K562 (cell line): ENCODE results near the gene RGS9BP. TPM values are rescaled to one million over a fixed set of nuclear protein-coding genes. Genes with fewer than 3 reads are reported as not detected.

Experiments used
- BCL6 ChIP-seq: fragments of 250-450 bp; sonication (Bioruptor Pico); IDR thresholded peaks from 2 replicates; pipeline ENCODE4 v1.4.0; 2020
- CBX2 ChIP-seq: fragments of 200-600 bp; sonication (generic); IDR thresholded peaks from one replicate; pipeline ENCODE4 v1.6.1; 2012; ENCODE audit warnings: mild to moderate bottlenecking, low read length, inconsistent platforms; ENCODE audit not compliant: insufficient read depth, poor library complexity, severe bottlenecking
- ERF ChIP-seq: fragments of 450-650 bp; formaldehyde crosslinking; IDR thresholded peaks from 2 replicates; pipeline ENCODE4 v1.4.0; 2020; ENCODE audit warnings: mild to moderate bottlenecking, mixed read lengths
- HNRNPL ChIP-seq: fragments of 200-400 bp; formaldehyde crosslinking; IDR thresholded peaks from 2 replicates; pipeline ENCODE4 v1.6.1; 2017; ENCODE audit warnings: low read depth, mild to moderate bottlenecking, low read length
- KDM5B ChIP-seq: fragments of 200-600 bp; sonication (generic); IDR thresholded peaks from 2 replicates; pipeline ENCODE4 v1.6.1; 2012; ENCODE audit warnings: low read depth, mild to moderate bottlenecking, moderate library complexity, low read length, control low read depth, inconsistent platforms; ENCODE audit not compliant: insufficient replicate concordance
- LARP7 ChIP-seq: fragments of 450-650 bp; IDR thresholded peaks from 2 replicates; pipeline ENCODE4 v1.6.1; 2016
- MTA1 ChIP-seq: fragments of 450-650 bp; IDR thresholded peaks from 2 replicates; pipeline ENCODE4 v1.6.1; 2017; ENCODE audit warnings: borderline replicate concordance
- NFATC3 ChIP-seq: fragments of 450-650 bp; IDR thresholded peaks from 2 replicates; pipeline ENCODE4 v1.6.1; 2017; ENCODE audit warnings: mild to moderate bottlenecking
- NRF1 ChIP-seq, 2 experiments: fragments of 450-650 bp; IDR thresholded peaks in 1 of 2; conservative IDR thresholded peaks in 1 of 2; 2 replicates each; pipeline ENCODE4 v1.6.1; 2014; ENCODE audit warnings: mild to moderate bottlenecking in 2 of 2
- PHF20 ChIP-seq: fragments of 450-650 bp; IDR thresholded peaks from 2 replicates; pipeline ENCODE4 v1.6.1; 2018; ENCODE audit not compliant: partially characterized antibody
- RBM14 ChIP-seq: fragments of 200-400 bp; formaldehyde crosslinking; IDR thresholded peaks from 2 replicates; pipeline ENCODE4 v1.6.1; 2018; ENCODE audit warnings: low read depth, mild to moderate bottlenecking, low read length, moderate library complexity, borderline replicate concordance; ENCODE audit not compliant: insufficient read depth
- RBM22 ChIP-seq: fragments of 200-400 bp; formaldehyde crosslinking; IDR thresholded peaks from 2 replicates; pipeline ENCODE4 v1.6.1; 2018; ENCODE audit warnings: low read length, low read depth; ENCODE audit not compliant: poor library complexity, severe bottlenecking
- RNF2 ChIP-seq: sonication (generic); IDR thresholded peaks from 2 replicates; pipeline ENCODE4 v1.6.1; 2016
- TARDBP ChIP-seq: fragments of 450-650 bp; IDR thresholded peaks from 2 replicates; pipeline ENCODE4 v1.6.1; 2016
- ZBTB1 ChIP-seq: sonication (generic); formaldehyde crosslinking; IDR thresholded peaks from 2 replicates; pipeline ENCODE4 v1.8.1; 2023; ENCODE audit warnings: missing genetic modification reagents, low read depth, mild to moderate bottlenecking, borderline replicate concordance
- ZNF12 ChIP-seq: sonication (generic); formaldehyde crosslinking; IDR thresholded peaks from 2 replicates; pipeline ENCODE4 v1.4.0; 2020; ENCODE audit warnings: mild to moderate bottlenecking, missing genetic modification reagents
- ZNF175 ChIP-seq: fragments of 200-800 bp; sonication (Bioruptor generic); IDR thresholded peaks from 2 replicates; pipeline ENCODE4 v1.6.1; 2016; ENCODE audit warnings: low read depth, mild to moderate bottlenecking, missing genetic modification characterization, missing compliant biosample characterization
- ZNF217 ChIP-seq: sonication (generic); formaldehyde crosslinking; IDR thresholded peaks from 2 replicates; pipeline ENCODE4 v1.8.0; 2022; ENCODE audit warnings: mild to moderate bottlenecking, missing genetic modification reagents
- ZNF3 ChIP-seq: fragments of 250-450 bp; sonication (Bioruptor Pico); IDR thresholded peaks from 2 replicates; pipeline ENCODE4 v1.5.0; 2021; ENCODE audit warnings: mild to moderate bottlenecking, moderate library complexity
- ZNF589 ChIP-seq: fragments of 200-800 bp; sonication (Bioruptor generic); IDR thresholded peaks from 2 replicates; pipeline ENCODE4 v1.6.1; 2016; ENCODE audit warnings: low read depth, missing genetic modification characterization, missing compliant biosample characterization
- polyA plus RNA-seq, 8 experiments: library from polyadenylated mRNA; depleted of rRNA in 4 of 8; stranded (reverse) in 5 of 8; unstranded in 3 of 8; fragments of >200 nt; fragmentation: Nextera tagmentation in 2 of 8; fragmentation: Illumina TruSeq in 1 of 8; extraction: Ambion mirVana in 2 of 8; extraction: Trizol in 1 of 8; gene quantifications; 2 replicates each; pipeline versions ENCODE4 v1.2.1 to v1.2.3, GENCODE V29; 2011 to 2014; ENCODE audit warnings: inconsistent platforms in 1 of 8, missing spikeins in 1 of 8
- total RNA-seq, 7 experiments: library from RNA; depleted of rRNA in 6 of 7; stranded (reverse); fragments of >200 nt in 6 of 7; fragmentation: Illumina TruSeq in 2 of 7; extraction: Trizol in 2 of 7; gene quantifications; 2 replicates each; pipeline versions ENCODE4 v1.2.1 to v1.2.3, GENCODE V29; 2011 to 2021; ENCODE audit warnings: low replicate concordance in 1 of 7
- TF ChIP-seq, protein P1 (sequence below): fragments of 450-650 bp; IDR thresholded peaks from 2 replicates; pipeline ENCODE4 v1.6.1; 2017; ENCODE audit warnings: antibody characterized with exemption, mild to moderate bottlenecking
- TF ChIP-seq, protein P2 (sequence below), 3 experiments: fragments of 200-800 bp in 1 of 3; sonication (Bioruptor generic) in 1 of 3; sonication (generic) in 1 of 3; formaldehyde crosslinking in 1 of 3; IDR thresholded peaks; 2 replicates each; pipeline versions ENCODE4 v1.6.1 to v1.8.0; 2016 to 2022; ENCODE audit warnings: mild to moderate bottlenecking in 2 of 3, missing compliant biosample characterization in 2 of 3, missing genetic modification characterization in 2 of 3, missing genetic modification reagents in 1 of 3

The RGS9BP gene
- total and polyA plus RNA-seq, 9 of the 15 experiments (the other 6 are each of a cell fraction or from before 2014, with no cell fraction given), result 0.03 to 1.3 (median 0.49) TPM

DNA sequence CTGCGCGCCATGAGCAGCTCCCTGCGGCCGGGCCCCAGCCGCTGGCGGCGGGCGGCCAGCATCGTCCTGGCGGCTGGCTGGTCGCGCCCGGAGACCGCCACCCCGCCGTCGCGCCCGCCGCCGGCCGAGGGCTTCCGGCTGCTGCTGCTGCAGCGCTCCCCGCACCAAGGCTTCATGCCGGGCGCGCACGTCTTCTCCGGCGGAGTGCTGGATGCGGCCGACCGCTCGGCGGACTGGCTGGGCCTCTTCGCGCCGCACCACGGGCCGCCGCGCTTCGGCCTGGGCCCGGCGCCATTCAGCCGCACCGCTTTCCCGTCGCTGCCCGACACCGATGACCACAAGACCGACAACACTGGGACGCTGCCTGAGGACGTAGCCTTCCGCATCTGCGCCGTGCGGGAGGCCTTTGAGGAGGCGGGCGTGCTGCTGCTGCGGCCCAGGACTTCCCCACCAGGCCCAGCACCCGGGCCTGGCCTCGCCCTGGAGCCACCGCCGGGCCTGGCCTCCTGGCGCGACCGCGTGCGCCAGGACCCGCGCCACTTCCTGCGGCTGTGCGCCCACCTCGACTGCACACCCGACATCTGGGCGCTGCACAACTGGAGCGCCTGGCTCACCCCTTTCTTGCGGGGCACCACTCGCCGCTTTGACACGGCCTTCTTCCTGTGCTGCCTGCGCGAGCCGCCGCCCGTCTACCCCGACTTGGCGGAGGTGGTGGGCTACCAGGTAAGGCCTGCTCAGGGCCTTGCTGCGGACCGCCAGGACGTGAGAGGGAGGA, 16.5 kb downstream of the RGS9BP start (continued):
- peak; percentile 50 for TF ChIP-seq KDM5B
- TF ChIP-seq ZNF175 (CRISPR knock-in tag), result no peak
- TF ChIP-seq HNRNPL, result peak; percentile 50; the same call in 1 of the 2 replicates
- no peak for TF ChIP-seq CBX2
- TF ChIP-seq BCL6, result peak; percentile 17; the same call in 1 of the 2 replicates
- TF ChIP-seq PHF20, result peak; percentile 59
- TF ChIP-seq, protein P1, sequence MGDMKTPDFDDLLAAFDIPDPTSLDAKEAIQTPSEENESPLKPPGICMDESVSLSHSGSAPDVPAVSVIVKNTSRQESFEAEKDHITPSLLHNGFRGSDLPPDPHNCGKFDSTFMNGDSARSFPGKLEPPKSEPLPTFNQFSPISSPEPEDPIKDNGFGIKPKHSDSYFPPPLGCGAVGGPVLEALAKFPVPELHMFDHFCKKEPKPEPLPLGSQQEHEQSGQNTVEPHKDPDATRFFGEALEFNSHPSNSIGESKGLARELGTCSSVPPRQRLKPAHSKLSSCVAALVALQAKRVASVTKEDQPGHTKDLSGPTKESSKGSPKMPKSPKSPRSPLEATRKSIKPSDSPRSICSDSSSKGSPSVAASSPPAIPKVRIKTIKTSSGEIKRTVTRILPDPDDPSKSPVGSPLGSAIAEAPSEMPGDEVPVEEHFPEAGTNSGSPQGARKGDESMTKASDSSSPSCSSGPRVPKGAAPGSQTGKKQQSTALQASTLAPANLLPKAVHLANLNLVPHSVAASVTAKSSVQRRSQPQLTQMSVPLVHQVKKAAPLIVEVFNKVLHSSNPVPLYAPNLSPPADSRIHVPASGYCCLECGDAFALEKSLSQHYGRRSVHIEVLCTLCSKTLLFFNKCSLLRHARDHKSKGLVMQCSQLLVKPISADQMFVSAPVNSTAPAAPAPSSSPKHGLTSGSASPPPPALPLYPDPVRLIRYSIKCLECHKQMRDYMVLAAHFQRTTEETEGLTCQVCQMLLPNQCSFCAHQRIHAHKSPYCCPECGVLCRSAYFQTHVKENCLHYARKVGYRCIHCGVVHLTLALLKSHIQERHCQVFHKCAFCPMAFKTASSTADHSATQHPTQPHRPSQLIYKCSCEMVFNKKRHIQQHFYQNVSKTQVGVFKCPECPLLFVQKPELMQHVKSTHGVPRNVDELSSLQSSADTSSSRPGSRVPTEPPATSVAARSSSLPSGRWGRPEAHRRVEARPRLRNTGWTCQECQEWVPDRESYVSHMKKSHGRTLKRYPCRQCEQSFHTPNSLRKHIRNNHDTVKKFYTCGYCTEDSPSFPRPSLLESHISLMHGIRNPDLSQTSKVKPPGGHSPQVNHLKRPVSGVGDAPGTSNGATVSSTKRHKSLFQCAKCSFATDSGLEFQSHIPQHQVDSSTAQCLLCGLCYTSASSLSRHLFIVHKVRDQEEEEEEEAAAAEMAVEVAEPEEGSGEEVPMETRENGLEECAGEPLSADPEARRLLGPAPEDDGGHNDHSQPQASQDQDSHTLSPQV, result peak; percentile 89
- no peak for TF ChIP-seq ZNF3
- TF ChIP-seq, protein P2, sequence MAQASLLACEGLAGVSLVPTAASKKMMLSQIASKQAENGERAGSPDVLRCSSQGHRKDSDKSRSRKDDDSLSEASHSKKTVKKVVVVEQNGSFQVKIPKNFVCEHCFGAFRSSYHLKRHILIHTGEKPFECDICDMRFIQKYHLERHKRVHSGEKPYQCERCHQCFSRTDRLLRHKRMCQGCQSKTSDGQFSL (CRISPR knock-in tag; IDR thresholded peaks at IDR 0.05), result 0 out of 2 replicates have a peak, but pooled peaks have one; percentile 26
- TF ChIP-seq, protein P2 (tag; IDR thresholded peaks at IDR 0.05), result no peak
- TF ChIP-seq TARDBP, result no peak
- 0 out of 2 replicates have a peak, but pooled peaks have one; percentile 66 for TF ChIP-seq RBM14
- peak; percentile 35; the same call in 1 of the 2 replicates for TF ChIP-seq ERF (CRISPR knock-in tag)
- TF ChIP-seq RNF2, result peak; percentile 9
- TF ChIP-seq ZNF217, result no peak
- TF ChIP-seq LARP7, result no peak
- 0 out of 2 replicates have a peak, but pooled peaks have one; percentile 46 for TF ChIP-seq ZNF589
- peak; percentile 76; the same call in 1 of the 2 replicates for TF ChIP-seq ZNF12
- TF ChIP-seq MTA1, result peak; percentile 60; the same call in 1 of the 2 replicates
- peak; percentile 76 for TF ChIP-seq RBM22
- TF ChIP-seq ZBTB1 (CRISPR knock-in tag), result peak; percentile 95
- no peak for TF ChIP-seq NFATC3
- TF ChIP-seq NRF1 (conservative IDR thresholded peaks at IDR 0.05 in 1 of 2, IDR thresholded peaks at IDR 0.05 in 1 of 2), result peak; percentile 62 to 75
